HCT116 (cell line): ENCODE data around the gene CCL20. TPM values are rescaled to one million over a fixed set of nuclear protein-coding genes. Genes with fewer than 3 reads are reported as not detected.

Experiments
- ATAC-seq: fragments of 200-7000 bp; cut with Tn5 transposase; 2 replicates; pipeline ENCODE4 v1.9.1; 2020; ENCODE audit warnings: mild to moderate bottlenecking, moderate library complexity
- BruUV-seq: library from RNA; stranded (reverse); fragments of 400-500 nt; replicated peaks from 2 replicates; lab custom pipeline; 2021; lab: Mats Ljungman, UMichigan
- CTCF ChIA-PET: fragments of 300-600 bp; sonication (Branson Sonifier 250); formaldehyde crosslinking; loops from one replicate; lab custom pipeline; 2021; ENCODE audit warnings: antibody characterized with exemption; lab: Charles Lee
- POLR2A ChIA-PET: fragments of 300-600, 350-600 bp; sonication (Branson Sonifier 250); formaldehyde crosslinking; loops from one replicate; lab custom pipeline; 2021; ENCODE audit warnings: antibody characterized with exemption; lab: Charles Lee
- RAD21 ChIA-PET, 2 experiments: fragments of 300-600 bp; sonication (Branson Sonifier 250); formaldehyde crosslinking; loops; one replicate each; lab custom pipeline; 2023; ENCODE audit warnings: low total read pairs in 2 of 2; ENCODE audit not compliant: uncharacterized antibody in 2 of 2, unreplicated experiment in 2 of 2, low non-redundant PET in 1 of 2; lab: Charles Lee
- DNase-seq: peaks from one replicate; pipeline ENCODE4 v3.0.0-alpha.2; 2010; ENCODE audit warnings: low read depth, low spot score
- H2AFZ ChIP-seq: fragments of 200-600 bp; shearing (Covaris generic), sonication (generic); 2 replicates; pipeline ENCODE4 v1.6.1; 2017; ENCODE audit warnings: low read depth, mixed run types, mixed read lengths, antibody characterized with exemption, low read length; ENCODE audit not compliant: poor library complexity, severe bottlenecking
- H3K27ac ChIP-seq: 2 replicates; pipeline ENCODE4 v1.5.1; 2012; ENCODE audit warnings: low read depth, low read length
- H3K27me3 ChIP-seq: fragments of 200-600 bp; sonication (generic); 2 replicates; pipeline ENCODE4 v1.6.1; 2016; ENCODE audit warnings: mixed run types, low read length, mixed read lengths; ENCODE audit not compliant: insufficient read depth
- H3K36me3 ChIP-seq, 2 experiments: fragments of 200-500 bp in 1 of 2; fragments of 200-600 bp in 1 of 2; sonication (Bioruptor generic) in 1 of 2; sonication (generic) in 1 of 2; 2 replicates each; pipeline versions ENCODE4 v1.5.1 to v1.6.1; 2014 to 2016; ENCODE audit warnings: low read length in 2 of 2, inconsistent platforms in 1 of 2, mixed read lengths in 1 of 2, mixed run types in 1 of 2; ENCODE audit not compliant: insufficient read depth in 2 of 2, control insufficient read depth in 1 of 2
- H3K4me1 ChIP-seq, 2 experiments: fragments of 200-600 bp in 1 of 2; sonication (generic) in 1 of 2; 2 replicates each; pipeline versions ENCODE4 v1.5.1 to v1.6.1; 2012 to 2017; ENCODE audit warnings: low read length in 2 of 2, inconsistent platforms in 1 of 2, mild to moderate bottlenecking in 1 of 2, mixed read lengths in 1 of 2, mixed run types in 1 of 2, moderate library complexity in 1 of 2; ENCODE audit not compliant: insufficient read depth in 2 of 2, control insufficient read depth in 1 of 2
- H3K4me2 ChIP-seq: fragments of 200-600 bp; sonication (generic); 2 replicates; pipeline ENCODE4 v1.6.1; 2017; ENCODE audit warnings: mixed run types, low read length, mixed read lengths
- H3K4me3 ChIP-seq, 2 experiments: fragments of 200-600 bp in 1 of 2; sonication (generic) in 1 of 2; replicated peaks in 1 of 2; 2 replicates each; pipeline ENCODE4 v1.5.1; 2011 to 2016; ENCODE audit warnings: low read length in 2 of 2, control low read depth in 1 of 2, low read depth in 1 of 2, mild to moderate bottlenecking in 1 of 2, mixed read lengths in 1 of 2, mixed run types in 1 of 2
- H3K79me2 ChIP-seq: fragments of 200-600 bp; sonication (generic); 2 replicates; pipeline ENCODE4 v1.6.1; 2017; ENCODE audit warnings: mild to moderate bottlenecking, mixed run types, low read length, moderate library complexity, mixed read lengths; ENCODE audit not compliant: insufficient read depth
- H3K9ac ChIP-seq: fragments of 200-600 bp; sonication (generic); 2 replicates; pipeline ENCODE4 v1.6.1; 2016; ENCODE audit warnings: low read length, mixed read lengths
- H3K9me2 ChIP-seq: fragments of 200-600 bp; sonication (generic), shearing (Covaris generic); 2 replicates; pipeline ENCODE4 v1.6.1; 2017; ENCODE audit warnings: mixed run types, mild to moderate bottlenecking, moderate library complexity; ENCODE audit not compliant: insufficient read depth
- H3K9me3 ChIP-seq, 2 experiments: fragments of 200-500 bp in 1 of 2; fragments of 200-600 bp in 1 of 2; sonication (Bioruptor generic) in 1 of 2; sonication (generic) in 1 of 2; 2 replicates each; pipeline ENCODE4 v1.6.1; 2014 to 2017; ENCODE audit warnings: low read length in 2 of 2, mixed read lengths in 2 of 2, inconsistent platforms in 1 of 2, low read depth in 1 of 2, mild to moderate bottlenecking in 1 of 2, mixed run types in 1 of 2, moderate library complexity in 1 of 2; ENCODE audit not compliant: control insufficient read depth in 1 of 2, insufficient read depth in 1 of 2
- H4K20me1 ChIP-seq: fragments of 200-600 bp; sonication (generic), shearing (Covaris generic); 2 replicates; pipeline ENCODE4 v1.6.1; 2017; ENCODE audit warnings: mixed run types, mild to moderate bottlenecking, moderate library complexity; ENCODE audit not compliant: insufficient read depth
- CBX3 ChIP-seq: IDR thresholded peaks from 2 replicates; pipeline ENCODE4 v1.6.1; 2012; ENCODE audit warnings: low read depth
- ELF1 ChIP-seq: IDR thresholded peaks from 2 replicates; pipeline ENCODE4 v1.6.1; 2012; ENCODE audit warnings: low read depth, borderline replicate concordance
- JUND ChIP-seq: IDR thresholded peaks from 2 replicates; pipeline ENCODE4 v1.6.1; 2012
- POLR2A ChIP-seq: IDR thresholded peaks from 2 replicates; pipeline ENCODE4 v1.7.0; 2011; ENCODE audit warnings: borderline replicate concordance; ENCODE audit not compliant: insufficient read depth, insufficient read length; ENCODE audit errors: extremely low read depth
- SIN3A ChIP-seq: IDR thresholded peaks from 2 replicates; pipeline ENCODE4 v1.6.1; 2012; ENCODE audit warnings: low read depth
- YY1 ChIP-seq: IDR thresholded peaks from 2 replicates; pipeline ENCODE4 v1.6.1; 2011; ENCODE audit warnings: low read length, low read depth, moderate library complexity, mild to moderate bottlenecking; ENCODE audit not compliant: insufficient replicate concordance; ENCODE audit errors: extremely low read depth
- intact Hi-C: fragments of 100-400 bp; cut with micrococcal nuclease; formaldehyde crosslinking; loops from 2 replicates; pipeline ENCODE4 v1.10.0; 2022
- total RNA-seq: library from RNA; stranded (reverse); gene quantifications from one replicate; pipeline ENCODE4 v1.2.1, GENCODE V29; 2021; ENCODE audit not compliant: unreplicated experiment
- TF ChIP-seq, protein P1 (sequence below), 3 experiments: fragments of 200-600 bp in 1 of 3; sonication (generic) in 1 of 3; IDR thresholded peaks in 2 of 3; conservative IDR thresholded peaks in 1 of 3; 2 replicates each; pipeline ENCODE4 v1.5.1; 2012 to 2017; ENCODE audit warnings: low read depth in 2 of 3, low read length in 2 of 3, antibody characterized with exemption in 1 of 3, borderline replicate concordance in 1 of 3, control low read depth in 1 of 3, mild to moderate bottlenecking in 1 of 3, mixed read lengths in 1 of 3, mixed run types in 1 of 3, moderate library complexity in 1 of 3; ENCODE audit not compliant: insufficient read depth in 1 of 3
- TF ChIP-seq, protein P2 (sequence below): IDR thresholded peaks from 2 replicates; pipeline ENCODE4 v1.6.1; 2011; ENCODE audit warnings: mild to moderate bottlenecking, low read length, moderate library complexity; ENCODE audit not compliant: insufficient replicate concordance; ENCODE audit errors: extremely low read depth
- TF ChIP-seq, protein P3 (sequence below): IDR thresholded peaks from 2 replicates; pipeline ENCODE4 v1.6.1; 2012; ENCODE audit warnings: low read depth
- TF ChIP-seq, protein P4 (sequence below): IDR thresholded peaks from 2 replicates; pipeline ENCODE4 v1.6.1; 2012

CCL20 gene
- total RNA-seq, 1 experiment from 2014 or later: 0.30 TPM

DNA sequence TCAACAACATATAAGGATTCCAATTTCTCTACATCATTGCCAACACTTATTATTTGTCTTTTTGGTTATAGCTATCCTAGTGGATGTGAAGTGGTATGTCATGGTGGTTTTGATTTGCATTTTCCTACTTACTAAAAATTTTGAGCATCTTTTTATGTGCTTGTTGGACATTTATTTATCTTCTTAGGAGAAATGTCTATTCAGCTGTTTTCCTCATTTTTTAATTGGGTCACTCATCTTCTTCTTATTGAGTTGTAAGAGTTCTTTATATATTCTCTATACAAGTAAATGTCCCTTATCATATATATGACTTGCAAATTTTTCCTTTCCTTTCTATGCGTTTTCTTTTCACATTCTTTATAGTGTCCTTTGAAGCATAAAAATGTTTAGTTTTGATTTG is 4.7 kb upstream of the CCL20 start:
- ATAC-seq (no peak), DNase-seq (no peak)
- H3K9me3 ChIP-seq: no peaks in the 10 kb centered on the region
- no peak overlapping the region for H3K4me3 ChIP-seq
- no peaks in the 10 kb centered on the region for H3K9me2 ChIP-seq
- RAD21 ChIA-PET: no interaction called here
- CTCF ChIA-PET: interaction anchor here (1.9 kb wide), 1 partner anchor 54 kb away, joined by 4 read pairs; no protein-coding TSS in a partner anchor
- H3K4me2 ChIP-seq: no peak overlapping the region
- no TSS peak for BruUV-seq
- no peaks in the 10 kb centered on the region for H3K79me2 ChIP-seq
- H3K27ac ChIP-seq: no peak overlapping the region
- POLR2A ChIA-PET: no interaction called here
- H3K36me3 ChIP-seq: no peaks in the 10 kb centered on the region
- intact Hi-C loops: no loop called here
- TF ChIP-seq, protein P1, sequence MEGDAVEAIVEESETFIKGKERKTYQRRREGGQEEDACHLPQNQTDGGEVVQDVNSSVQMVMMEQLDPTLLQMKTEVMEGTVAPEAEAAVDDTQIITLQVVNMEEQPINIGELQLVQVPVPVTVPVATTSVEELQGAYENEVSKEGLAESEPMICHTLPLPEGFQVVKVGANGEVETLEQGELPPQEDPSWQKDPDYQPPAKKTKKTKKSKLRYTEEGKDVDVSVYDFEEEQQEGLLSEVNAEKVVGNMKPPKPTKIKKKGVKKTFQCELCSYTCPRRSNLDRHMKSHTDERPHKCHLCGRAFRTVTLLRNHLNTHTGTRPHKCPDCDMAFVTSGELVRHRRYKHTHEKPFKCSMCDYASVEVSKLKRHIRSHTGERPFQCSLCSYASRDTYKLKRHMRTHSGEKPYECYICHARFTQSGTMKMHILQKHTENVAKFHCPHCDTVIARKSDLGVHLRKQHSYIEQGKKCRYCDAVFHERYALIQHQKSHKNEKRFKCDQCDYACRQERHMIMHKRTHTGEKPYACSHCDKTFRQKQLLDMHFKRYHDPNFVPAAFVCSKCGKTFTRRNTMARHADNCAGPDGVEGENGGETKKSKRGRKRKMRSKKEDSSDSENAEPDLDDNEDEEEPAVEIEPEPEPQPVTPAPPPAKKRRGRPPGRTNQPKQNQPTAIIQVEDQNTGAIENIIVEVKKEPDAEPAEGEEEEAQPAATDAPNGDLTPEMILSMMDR (IDR thresholded peaks at IDR 0.05 in 2 of 3, conservative IDR thresholded peaks at IDR 0.05 in 1 of 3; ENCODE audit: borderline replicate concordance in 1 of 3, insufficient read depth in 1 of 3, low read depth in 2 of 3, low read length in 2 of 3): no peak
- TF ChIP-seq POLR2A (no peak), ELF1 (no peak), JUND (no peak), CBX3 (no peak), YY1 (no peak), SIN3A (no peak)
- TF ChIP-seq, protein P2, sequence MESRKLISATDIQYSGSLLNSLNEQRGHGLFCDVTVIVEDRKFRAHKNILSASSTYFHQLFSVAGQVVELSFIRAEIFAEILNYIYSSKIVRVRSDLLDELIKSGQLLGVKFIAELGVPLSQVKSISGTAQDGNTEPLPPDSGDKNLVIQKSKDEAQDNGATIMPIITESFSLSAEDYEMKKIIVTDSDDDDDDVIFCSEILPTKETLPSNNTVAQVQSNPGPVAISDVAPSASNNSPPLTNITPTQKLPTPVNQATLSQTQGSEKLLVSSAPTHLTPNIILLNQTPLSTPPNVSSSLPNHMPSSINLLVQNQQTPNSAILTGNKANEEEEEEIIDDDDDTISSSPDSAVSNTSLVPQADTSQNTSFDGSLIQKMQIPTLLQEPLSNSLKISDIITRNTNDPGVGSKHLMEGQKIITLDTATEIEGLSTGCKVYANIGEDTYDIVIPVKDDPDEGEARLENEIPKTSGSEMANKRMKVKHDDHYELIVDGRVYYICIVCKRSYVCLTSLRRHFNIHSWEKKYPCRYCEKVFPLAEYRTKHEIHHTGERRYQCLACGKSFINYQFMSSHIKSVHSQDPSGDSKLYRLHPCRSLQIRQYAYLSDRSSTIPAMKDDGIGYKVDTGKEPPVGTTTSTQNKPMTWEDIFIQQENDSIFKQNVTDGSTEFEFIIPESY: no peak
- TF ChIP-seq, protein P3, sequence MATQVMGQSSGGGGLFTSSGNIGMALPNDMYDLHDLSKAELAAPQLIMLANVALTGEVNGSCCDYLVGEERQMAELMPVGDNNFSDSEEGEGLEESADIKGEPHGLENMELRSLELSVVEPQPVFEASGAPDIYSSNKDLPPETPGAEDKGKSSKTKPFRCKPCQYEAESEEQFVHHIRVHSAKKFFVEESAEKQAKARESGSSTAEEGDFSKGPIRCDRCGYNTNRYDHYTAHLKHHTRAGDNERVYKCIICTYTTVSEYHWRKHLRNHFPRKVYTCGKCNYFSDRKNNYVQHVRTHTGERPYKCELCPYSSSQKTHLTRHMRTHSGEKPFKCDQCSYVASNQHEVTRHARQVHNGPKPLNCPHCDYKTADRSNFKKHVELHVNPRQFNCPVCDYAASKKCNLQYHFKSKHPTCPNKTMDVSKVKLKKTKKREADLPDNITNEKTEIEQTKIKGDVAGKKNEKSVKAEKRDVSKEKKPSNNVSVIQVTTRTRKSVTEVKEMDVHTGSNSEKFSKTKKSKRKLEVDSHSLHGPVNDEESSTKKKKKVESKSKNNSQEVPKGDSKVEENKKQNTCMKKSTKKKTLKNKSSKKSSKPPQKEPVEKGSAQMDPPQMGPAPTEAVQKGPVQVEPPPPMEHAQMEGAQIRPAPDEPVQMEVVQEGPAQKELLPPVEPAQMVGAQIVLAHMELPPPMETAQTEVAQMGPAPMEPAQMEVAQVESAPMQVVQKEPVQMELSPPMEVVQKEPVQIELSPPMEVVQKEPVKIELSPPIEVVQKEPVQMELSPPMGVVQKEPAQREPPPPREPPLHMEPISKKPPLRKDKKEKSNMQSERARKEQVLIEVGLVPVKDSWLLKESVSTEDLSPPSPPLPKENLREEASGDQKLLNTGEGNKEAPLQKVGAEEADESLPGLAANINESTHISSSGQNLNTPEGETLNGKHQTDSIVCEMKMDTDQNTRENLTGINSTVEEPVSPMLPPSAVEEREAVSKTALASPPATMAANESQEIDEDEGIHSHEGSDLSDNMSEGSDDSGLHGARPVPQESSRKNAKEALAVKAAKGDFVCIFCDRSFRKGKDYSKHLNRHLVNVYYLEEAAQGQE: no peak
- TF ChIP-seq, protein P4, sequence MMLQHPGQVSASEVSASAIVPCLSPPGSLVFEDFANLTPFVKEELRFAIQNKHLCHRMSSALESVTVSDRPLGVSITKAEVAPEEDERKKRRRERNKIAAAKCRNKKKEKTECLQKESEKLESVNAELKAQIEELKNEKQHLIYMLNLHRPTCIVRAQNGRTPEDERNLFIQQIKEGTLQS: no peak
- no peaks in the 10 kb centered on the region for H3K27me3 ChIP-seq
- no peak overlapping the region for H3K9ac ChIP-seq
- no peaks in the 10 kb centered on the region for H3K4me1 ChIP-seq
- H2AFZ ChIP-seq: no peak overlapping the region
- H4K20me1 ChIP-seq: no peaks in the 10 kb centered on the region
